Endothelial cell of umbilical vein (primary cell): ENCODE measurements around the gene MTA1. TPM values are rescaled to one million over a fixed set of nuclear protein-coding genes. Genes with fewer than 3 reads are reported as not detected.

Source experiments
- BruUV-seq: library from RNA; stranded (reverse); fragments of 400-500 nt; replicated peaks from 2 replicates; lab custom pipeline; 2021; lab: Mats Ljungman, UMichigan
- CTCF ChIA-PET: fragments of 300-600, 350-600 bp; sonication (Branson Sonifier 250); formaldehyde crosslinking; loops from one replicate; lab custom pipeline; 2021; ENCODE audit warnings: antibody characterized with exemption, inconsistent platforms; lab: Charles Lee
- POLR2A ChIA-PET: fragments of 300-600, 350-600 bp; sonication (Branson Sonifier 250); formaldehyde crosslinking; loops from one replicate; lab custom pipeline; 2021; ENCODE audit warnings: antibody characterized with exemption, inconsistent platforms; lab: Charles Lee
- DNase-seq: peaks from one replicate; pipeline ENCODE4 v3.0.0-alpha.2; 2011; ENCODE audit warnings: low read depth, low spot score
- FAIRE-seq: peaks from 2 replicates; lab custom pipeline; 2011; peaks lifted over from hg19 to GRCh38; lab: Jason Lieb, UNC
- H2AFZ ChIP-seq: 2 replicates; pipeline ENCODE4 v1.6.0; 2012; ENCODE audit warnings: low read depth, low read length, control low read depth, inconsistent platforms
- H3K27ac ChIP-seq: 2 replicates; pipeline ENCODE4 v1.5.1; 2011; ENCODE audit warnings: low read depth, mild to moderate bottlenecking, control low read depth, low read length, moderate library complexity; ENCODE audit not compliant: insufficient read depth
- H3K27me3 ChIP-seq, 2 experiments: 2 replicates each; pipeline versions ENCODE4 v1.6.0 to v1.6.1; 2011; ENCODE audit warnings: low read length in 2 of 2, mixed read lengths in 1 of 2; ENCODE audit not compliant: control insufficient read depth in 2 of 2, insufficient read depth in 2 of 2
- H3K36me3 ChIP-seq, 2 experiments: 2 replicates in 1 of 2; 3 replicates in 1 of 2; pipeline ENCODE4 v1.5.1; 2011; ENCODE audit warnings: low read length in 2 of 2, mild to moderate bottlenecking in 1 of 2, moderate library complexity in 1 of 2; ENCODE audit not compliant: control insufficient read depth in 2 of 2, insufficient read depth in 2 of 2; ENCODE audit errors: extremely low read depth in 1 of 2
- H3K4me1 ChIP-seq: 3 replicates; pipeline ENCODE4 v1.5.1; 2011; ENCODE audit warnings: mild to moderate bottlenecking, low read length; ENCODE audit not compliant: control insufficient read depth, insufficient read depth; ENCODE audit errors: extremely low read depth
- H3K4me2 ChIP-seq: 2 replicates; pipeline ENCODE4 v1.6.1; 2011; ENCODE audit warnings: low read length, control low read depth, mixed read lengths; ENCODE audit not compliant: insufficient read depth
- H3K4me3 ChIP-seq, 3 experiments: fragments of 200-600 bp in 1 of 3; sonication (generic), shearing (Covaris generic) in 1 of 3; replicated peaks in 1 of 3; 2 replicates each; pipeline ENCODE4 v1.5.1; 2011 to 2016; ENCODE audit warnings: control low read depth in 3 of 3, low read length in 3 of 3, mild to moderate bottlenecking in 2 of 3, inconsistent platforms in 1 of 3, low read depth in 1 of 3, moderate library complexity in 1 of 3; ENCODE audit not compliant: insufficient read depth in 1 of 3
- H3K79me2 ChIP-seq: 2 replicates; pipeline ENCODE4 v1.6.0; 2012; ENCODE audit warnings: low read length, inconsistent platforms; ENCODE audit not compliant: control insufficient read depth, insufficient read depth
- H3K9ac ChIP-seq: replicated peaks from 2 replicates; pipeline ENCODE3; 2011; ENCODE audit warnings: low read length, control low read depth; ENCODE audit not compliant: insufficient read depth; ENCODE audit errors: extremely low read depth
- H3K9me1 ChIP-seq: replicated peaks from 3 replicates; pipeline ENCODE4 v1.6.0; 2011; ENCODE audit warnings: mild to moderate bottlenecking, low read length; ENCODE audit not compliant: control insufficient read depth, insufficient read depth; ENCODE audit errors: extremely low read depth
- H3K9me3 ChIP-seq: replicated peaks from 2 replicates; pipeline ENCODE4 v1.5.1; 2012; ENCODE audit warnings: low read length, inconsistent platforms; ENCODE audit not compliant: control insufficient read depth, insufficient read depth
- H4K20me1 ChIP-seq: replicated peaks from 2 replicates; pipeline ENCODE3; 2011; ENCODE audit warnings: mild to moderate bottlenecking, low read length; ENCODE audit not compliant: control insufficient read depth, insufficient read depth; ENCODE audit errors: extremely low read depth
- CTCF ChIP-seq, 2 donors: IDR thresholded peaks; 1 replicate in 1 of 2; 2 replicates in 1 of 2; pipeline ENCODE4 v1.5.1; 2011; ENCODE audit warnings: low read length in 2 of 2, mild to moderate bottlenecking in 2 of 2, moderate library complexity in 2 of 2, control low read depth in 1 of 2, inconsistent platforms in 1 of 2, low read depth in 1 of 2; ENCODE audit not compliant: insufficient read depth in 1 of 2; ENCODE audit errors: extremely low read depth in 1 of 2
- FOS ChIP-seq: IDR thresholded peaks from 2 replicates; pipeline ENCODE4 v1.6.1; 2011; ENCODE audit warnings: mild to moderate bottlenecking, low read length, moderate library complexity, borderline replicate concordance; ENCODE audit not compliant: insufficient read depth
- GATA2 ChIP-seq: IDR thresholded peaks from 2 replicates; pipeline ENCODE4 v1.7.0; 2011; ENCODE audit warnings: low read depth, mild to moderate bottlenecking, moderate library complexity, mixed read lengths, low read length; ENCODE audit not compliant: insufficient read length, insufficient read depth
- JUN ChIP-seq: IDR thresholded peaks from 2 replicates; pipeline ENCODE4 v1.6.1; 2011; ENCODE audit warnings: borderline replicate concordance, low read depth; ENCODE audit not compliant: insufficient read length, insufficient read depth
- POLR2A ChIP-seq: IDR thresholded peaks from 2 replicates; pipeline ENCODE4 v1.6.1; 2012; ENCODE audit warnings: low read depth, mild to moderate bottlenecking, control low read depth, low read length
- dilution Hi-C: fragments of 300-500 bp; cut with MboI; formaldehyde crosslinking; loops from one replicate; pipeline ENCODE4 v1.15.0; 2019; ENCODE audit warnings: low sequenced_read_pairs; ENCODE audit not compliant: extremely low pct_ligation_motif_present
- intact Hi-C: fragments of 100-400 bp; cut with micrococcal nuclease; formaldehyde crosslinking; loops from one replicate; pipeline ENCODE4 v1.10.0; 2022
- polyA plus RNA-seq, 4 experiments: library from polyadenylated mRNA; depleted of rRNA in 3 of 4; stranded (reverse) in 3 of 4; unstranded in 1 of 4; fragments of >200 nt; gene quantifications; 2 replicates each; pipeline versions ENCODE4 v1.2.1 to v1.2.3, GENCODE V29; 2011 to 2012; ENCODE audit warnings: missing spikeins in 1 of 4
- total RNA-seq: library from RNA; stranded (reverse); gene quantifications from 2 replicates; pipeline ENCODE4 v1.2.3, GENCODE V29; 2021

The MTA1 gene
- total and polyA plus RNA-seq, 2 donors (not counting 3 experiments of a cell fraction or from before 2014, with no cell fraction given), result 85.2 to 167 TPM

GRCh38 chr14:105382343-105383082, 37.1 kb upstream of the MTA1 start:
- FAIRE-seq (no peak), DNase-seq (no peak)
- TF ChIP-seq GATA2 (no peak), POLR2A (no peak), JUN (no peak), FOS (no peak), CTCF (IDR thresholded peaks at IDR 0.05; ENCODE audit: extremely low read depth in 1 of 2, insufficient read depth in 1 of 2, low read depth in 1 of 2, low read length in 2 of 2) (no peak)
- Histone ChIP-seq H3K4me3 (no peak overlapping the region), H3K4me2 (no peak overlapping the region), H4K20me1 (no peaks in the 10 kb centered on the region), H3K9me3 (no peaks in the 10 kb centered on the region), H3K27ac (no peak overlapping the region), H3K27me3 (no peaks in the 10 kb centered on the region), H2AFZ (no peak overlapping the region), H3K9me1 (no peaks in the 10 kb centered on the region), H3K36me3 (peaks cover 0 to 8% of the 10 kb centered on the region in 2 experiments), H3K79me2 (no peaks in the 10 kb centered on the region), H3K4me1 (no peaks in the 10 kb centered on the region), H3K9ac (no peak overlapping the region)
- dilution Hi-C loops (no loop called here), intact Hi-C loops (no loop called here)
- ChIA-PET CTCF (interaction anchor here (2.3 kb wide), 1 partner anchor 107 kb away, joined by 6 read pairs; no protein-coding TSS in a partner anchor), POLR2A (no interaction called here)
- no TSS peak for BruUV-seq
